Measurements from ENCODE around the gene DCLK2.
"Not testable (repeated sequence)": the region's sequence is repeated elsewhere in the genome, so short reads cannot be mapped to it uniquely, and the experiment has no call there.

Gene DCLK2

DNA sequence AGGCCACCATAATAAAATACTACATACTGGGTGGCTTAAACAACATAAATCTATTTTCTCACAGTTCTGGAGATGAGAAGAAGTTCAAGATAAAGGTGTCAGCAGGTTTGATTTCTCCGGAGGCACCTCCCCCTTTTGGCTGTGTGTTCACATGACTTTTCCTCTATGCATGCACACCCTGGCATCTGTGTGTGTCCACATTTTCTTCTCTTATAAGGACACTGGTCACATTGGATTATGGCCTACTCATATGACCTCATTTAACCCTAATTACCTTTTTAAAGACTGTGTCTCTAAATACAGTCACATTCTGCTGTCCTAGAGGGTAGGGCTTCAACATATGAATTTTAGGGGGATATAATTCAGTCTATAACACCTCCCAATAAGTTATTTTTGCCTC, 79.8 kb downstream of the DCLK2 start:
- DNase-seq: no peak

DNA sequence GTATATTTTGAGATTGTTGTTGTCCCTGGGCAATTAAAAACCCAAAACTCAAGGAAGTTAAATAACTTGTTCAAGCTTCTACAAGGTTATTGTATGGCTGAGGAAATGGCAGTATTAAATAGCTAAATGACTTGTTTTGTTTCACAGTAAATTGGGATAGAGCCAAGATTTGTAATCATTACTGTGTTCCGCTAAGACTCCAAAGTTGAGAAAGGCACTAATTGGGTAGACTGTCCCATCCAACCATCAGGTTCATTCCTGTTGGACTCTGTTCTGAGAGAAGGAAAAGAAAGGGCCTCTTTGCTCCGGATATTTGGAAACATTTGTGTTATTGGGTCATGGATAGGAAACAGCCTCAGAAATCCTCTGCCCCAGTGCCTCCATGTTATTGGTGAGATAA, 82.2 kb downstream of the DCLK2 start:
- DNase-seq: no peak

DNA sequence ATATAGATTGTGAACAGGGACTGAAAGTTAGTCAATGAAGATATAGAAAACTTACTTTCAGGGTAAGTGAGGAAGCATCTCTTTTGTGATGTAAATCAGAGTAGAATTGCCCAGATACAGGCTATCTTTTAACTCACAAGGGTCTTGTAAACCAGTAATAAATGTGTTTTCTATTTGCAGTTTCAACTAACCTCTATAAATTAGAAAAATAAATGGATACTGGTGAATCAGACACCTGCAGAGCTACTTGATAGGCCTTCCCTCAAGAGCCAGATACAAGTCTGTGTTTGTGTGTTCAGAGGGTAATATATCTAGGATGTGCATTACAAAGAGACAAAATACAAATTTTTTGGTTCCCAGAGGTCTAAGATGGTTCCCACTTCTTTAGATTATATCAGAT, 82.9 kb downstream of the DCLK2 start:
- DNase-seq: no peak

DNA sequence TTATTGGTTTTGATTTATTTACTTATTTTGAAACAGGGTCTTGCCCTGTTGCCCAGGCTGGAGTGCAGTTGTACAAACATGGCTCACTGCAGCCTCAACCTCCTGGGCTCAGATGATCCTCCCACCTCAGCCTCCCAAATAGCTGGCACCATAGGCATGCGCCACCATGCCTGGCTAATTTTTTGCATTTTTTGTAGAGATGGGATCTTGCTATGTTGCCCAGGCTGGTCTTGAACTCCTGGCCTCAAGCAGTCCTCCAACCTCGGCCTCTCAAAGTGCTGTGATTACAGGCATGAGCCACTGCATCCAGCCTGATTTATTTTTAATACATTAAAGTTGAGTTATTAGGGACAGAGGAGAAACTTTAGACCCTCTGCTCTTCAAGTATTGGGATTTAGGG, 83.8 kb downstream of the DCLK2 start:
- not testable (repeated sequence) for DNase-seq

DNA sequence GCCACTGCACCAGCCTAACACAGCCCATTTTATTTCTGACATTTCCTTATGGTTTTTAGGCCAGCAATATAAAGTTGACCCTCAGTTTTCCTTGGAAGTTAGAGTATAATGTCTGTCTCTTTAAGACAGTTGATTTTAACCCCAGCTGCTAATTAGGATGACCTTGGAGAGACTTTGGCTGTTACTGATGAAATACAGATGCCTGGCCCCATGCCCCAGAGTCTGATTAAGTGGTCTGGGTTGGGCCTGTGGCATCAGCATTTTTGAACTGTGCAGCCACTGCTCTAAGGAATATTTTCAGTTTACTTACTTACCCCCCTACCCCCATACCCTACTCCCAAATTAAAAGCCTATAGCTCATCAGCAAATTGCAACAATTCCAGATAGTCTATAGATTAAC, 85.8 kb downstream of the DCLK2 start:
- no peak for DNase-seq

DNA sequence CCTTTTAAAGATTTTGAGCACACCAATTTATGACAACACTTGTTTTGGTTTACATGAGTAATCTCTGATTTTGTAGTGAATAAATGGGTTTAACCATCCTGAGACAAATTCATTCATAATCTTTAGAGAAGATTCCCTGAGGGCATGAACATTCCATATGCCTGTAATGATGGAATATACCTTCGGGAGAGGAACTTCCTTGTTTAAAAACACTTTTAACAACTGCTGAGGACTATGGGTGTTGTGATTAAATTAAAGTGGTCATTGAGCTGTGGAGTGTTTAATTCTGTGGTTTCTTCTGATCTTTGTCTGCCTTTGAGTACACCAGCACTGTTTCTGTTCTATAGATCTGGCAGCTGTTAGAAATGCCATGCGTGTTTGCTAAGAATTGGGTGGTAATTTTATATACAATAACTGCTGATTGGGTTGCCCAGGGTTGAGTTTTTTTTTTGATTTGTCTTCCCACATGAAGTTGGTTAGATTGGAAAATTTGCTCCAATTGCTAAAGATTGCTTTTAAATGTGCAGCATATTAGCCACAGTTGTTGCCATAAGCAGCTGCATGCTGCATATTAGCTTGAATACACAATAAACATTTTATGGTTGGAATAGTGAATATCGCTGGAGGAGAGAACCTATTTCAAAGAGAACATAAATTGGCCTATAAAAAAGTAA, 86.8 kb downstream of the DCLK2 start:
- no peak for DNase-seq

DNA sequence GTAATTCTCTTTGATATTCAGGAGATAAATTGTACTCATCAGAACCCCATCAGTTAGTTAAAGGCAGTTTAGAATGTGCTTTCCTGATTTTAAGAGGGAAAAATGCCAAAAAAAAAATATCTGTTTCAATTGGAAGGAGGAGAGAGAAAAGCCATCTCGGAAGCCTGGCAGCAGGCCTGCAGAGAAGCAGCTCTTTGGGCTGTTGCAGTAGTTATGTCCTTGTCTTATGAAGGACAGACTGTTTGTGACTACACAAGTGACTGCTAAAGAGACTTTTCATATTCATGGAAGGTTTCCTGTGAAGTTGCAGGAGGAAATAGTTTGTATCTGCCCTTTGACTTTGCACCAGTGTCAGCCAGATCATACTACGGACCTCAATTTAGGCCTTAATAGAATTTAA, 88.8 kb downstream of the DCLK2 start:
- no peak for DNase-seq

DNA sequence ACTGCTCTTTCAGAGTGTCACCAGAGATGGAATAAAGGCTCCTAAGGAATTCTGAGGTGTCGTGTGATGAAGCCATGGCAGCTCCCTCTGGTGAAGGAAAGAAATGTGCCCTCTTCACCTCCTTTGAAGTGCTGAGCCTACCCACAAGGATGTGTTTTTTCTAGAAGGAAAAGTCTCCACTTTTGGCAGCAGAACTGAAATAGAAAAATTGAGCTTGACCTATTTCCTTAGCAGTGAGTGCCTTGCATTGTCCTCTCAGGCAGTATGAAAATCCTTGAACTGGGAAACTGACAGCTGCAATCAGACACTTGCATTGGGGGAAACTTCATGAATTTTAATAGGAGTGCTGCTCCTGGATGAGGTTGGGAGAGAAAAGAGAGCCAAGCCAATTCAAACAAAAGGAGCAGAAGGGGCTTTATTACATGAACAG, 95.2 kb downstream of the DCLK2 start:
- peak; percentile 7 for DNase-seq

DNA sequence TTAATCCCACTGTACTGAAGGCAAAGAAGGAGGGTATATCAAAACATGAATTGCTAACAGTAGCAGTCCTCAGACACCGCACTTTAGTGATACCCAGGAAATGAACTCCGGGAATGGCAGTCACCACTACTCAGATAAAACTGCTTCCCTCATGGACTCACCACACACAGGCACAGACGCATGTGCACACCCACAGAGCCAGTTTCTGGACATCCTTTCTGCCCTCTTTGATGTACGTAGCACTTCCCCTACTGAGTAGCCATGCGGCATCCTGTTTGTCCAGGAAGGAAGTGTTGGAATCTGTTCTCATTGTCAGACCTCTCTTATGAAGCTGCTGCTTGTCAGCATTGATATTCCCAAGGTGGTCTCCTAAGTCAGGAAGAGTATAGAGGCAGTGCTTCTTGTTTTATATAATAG, 95.7 kb downstream of the DCLK2 start:
- DNase-seq: no peak

DNA sequence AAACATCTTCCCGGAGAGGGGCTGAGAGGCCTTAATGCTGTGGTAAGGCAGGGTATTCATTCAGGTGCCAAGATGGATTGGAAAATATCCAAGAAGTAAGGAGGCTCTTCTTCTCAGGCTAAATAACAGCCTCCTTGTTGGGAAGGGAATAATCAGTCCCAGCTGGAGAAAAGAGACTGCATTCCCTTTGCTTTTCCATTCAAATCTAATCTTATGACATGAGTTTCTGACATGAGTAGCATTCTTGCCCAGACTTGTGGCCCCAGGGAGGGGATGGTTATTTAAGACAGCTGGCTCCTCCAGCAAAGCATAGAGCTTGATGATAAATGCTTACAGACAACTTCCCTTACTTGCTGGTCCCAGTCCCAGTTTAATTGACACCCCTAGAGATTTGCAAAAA, 98.3 kb downstream of the DCLK2 start:
- DNase-seq: no peak

DNA sequence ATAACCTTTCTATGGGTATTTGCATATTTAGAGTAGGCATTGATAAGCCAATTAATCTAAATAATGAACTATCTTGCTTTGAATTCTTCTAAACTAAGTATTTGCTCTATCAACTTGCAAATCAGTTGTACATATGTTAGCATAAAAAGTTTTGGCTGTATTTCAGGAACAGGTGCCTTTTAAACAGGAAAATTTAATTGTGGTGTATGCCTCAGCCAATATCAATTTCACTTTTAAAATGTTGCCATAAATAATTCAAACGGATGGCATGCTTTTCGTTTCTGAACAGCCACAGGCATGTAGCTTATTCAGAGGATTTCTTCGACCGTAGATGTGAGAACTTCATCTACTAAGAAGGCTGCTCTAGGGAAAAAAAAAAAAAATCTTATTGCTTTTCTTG, 99.9 kb downstream of the DCLK2 start:
- no peak for DNase-seq

DNA sequence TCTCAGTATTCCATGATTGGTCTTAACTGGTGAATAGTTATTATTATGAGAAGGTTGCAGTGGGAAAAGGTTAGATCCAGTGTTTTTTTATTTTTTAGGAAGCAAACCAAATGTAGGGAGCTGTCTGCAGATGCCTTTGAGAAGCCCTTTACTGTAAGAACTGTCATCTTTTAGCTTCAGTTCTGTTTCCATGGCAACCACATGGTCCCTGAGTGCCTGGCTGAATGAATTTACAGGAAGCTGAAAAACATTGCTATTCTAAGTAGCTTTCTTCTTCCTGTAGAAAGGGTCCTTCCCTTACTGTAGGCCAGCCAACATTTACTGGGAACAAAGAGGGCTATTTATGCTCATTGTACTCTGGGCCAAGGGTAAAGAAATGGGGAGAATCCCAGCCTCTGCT, 103.3 kb downstream of the DCLK2 start:
- no peak for DNase-seq

DNA sequence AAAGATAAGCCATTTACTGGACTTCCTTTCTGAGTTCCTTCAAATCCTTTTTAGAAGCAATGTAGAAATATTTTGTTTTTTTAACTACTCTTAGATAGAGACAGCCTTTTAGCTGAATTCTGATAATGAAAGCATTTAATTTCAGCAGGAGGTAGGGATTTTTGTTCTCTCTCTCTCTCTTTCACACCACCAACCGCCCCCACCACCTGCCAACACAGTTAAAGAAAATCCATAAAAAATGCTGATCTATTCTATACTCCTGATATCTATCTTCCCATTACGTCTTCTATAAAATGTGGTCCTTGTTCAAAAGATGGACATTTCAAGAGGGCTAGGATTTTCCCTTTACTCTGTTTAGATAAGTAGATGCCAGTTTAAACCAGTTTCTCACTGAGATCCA, 104.5 kb downstream of the DCLK2 start:
- no peak for DNase-seq

DNA sequence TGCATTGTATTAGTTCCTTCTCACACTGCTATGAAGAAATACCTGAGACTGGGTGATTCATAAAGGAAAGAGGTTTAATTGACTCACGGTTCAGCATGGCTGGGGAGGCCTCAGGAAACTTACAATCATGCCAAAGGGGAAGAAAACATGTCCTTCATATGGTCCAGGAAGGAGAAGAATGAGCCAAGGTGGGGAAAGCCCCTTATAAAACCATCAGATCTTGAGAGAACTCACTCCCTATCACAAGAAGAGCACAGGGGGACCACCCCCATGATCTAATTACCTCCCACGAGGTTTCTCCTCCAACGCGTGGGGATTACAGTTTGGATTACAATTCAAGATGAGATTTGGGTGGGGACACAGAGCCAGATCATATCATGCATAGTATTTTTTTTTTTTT, 106.8 kb downstream of the DCLK2 start:
- not testable (repeated sequence) for DNase-seq

DNA sequence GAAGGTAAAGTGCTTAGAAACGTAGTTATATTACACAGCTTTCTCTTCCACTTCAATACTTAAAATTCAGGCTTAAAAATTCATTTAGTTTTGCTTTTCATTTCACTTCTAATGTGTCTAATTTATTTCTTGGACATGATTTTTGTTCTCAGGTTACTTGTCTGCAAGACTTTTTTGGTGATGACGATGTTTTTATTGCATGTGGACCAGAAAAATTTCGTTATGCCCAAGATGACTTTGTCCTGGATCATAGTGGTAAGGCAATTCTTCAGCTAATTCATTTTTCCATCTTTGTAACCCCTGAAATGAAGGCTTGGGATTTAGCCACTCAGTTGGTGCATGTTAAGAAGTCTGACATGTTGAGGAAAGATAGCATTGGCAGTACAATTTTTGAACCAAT, 114.7 kb downstream of the DCLK2 start:
- no peak for DNase-seq

DNA sequence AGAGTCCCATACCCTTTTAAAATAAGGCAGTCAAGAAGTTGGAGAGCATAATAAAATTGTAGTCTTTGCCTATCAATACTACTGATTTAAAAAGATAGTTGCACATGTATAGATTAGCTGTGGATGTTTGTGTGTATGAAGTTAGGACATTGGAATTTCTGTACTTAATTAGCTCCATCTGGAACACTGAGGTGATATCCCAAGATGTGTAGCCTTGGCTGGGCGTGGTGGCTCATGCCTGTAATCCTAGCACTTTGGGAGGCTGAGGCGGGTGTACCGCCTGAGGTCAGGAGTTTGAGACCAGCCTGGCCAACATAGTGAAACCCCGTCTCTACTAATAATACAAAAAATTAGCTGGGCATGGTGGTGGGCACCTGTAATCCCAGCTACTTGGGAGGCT, 119.0 kb downstream of the DCLK2 start:
- not testable (repeated sequence) for DNase-seq

DNA sequence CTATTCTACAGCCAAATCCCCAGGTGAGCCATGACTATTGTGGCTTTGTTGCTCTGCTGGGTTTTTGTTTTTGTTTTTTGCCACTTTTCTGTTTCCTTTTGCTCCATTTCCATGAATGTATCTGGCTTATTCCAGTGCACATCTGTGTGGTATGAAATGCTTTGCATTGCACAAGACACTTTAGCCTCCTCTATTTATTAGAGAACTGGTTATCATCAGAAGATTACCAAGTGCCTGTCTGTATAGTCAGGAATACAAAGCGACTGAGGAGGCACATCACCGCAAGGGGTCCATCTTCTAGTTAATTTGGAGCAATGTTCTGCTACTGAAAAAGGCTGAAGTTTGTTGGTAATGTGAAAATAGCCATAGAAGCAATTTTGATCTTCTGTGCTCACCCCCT, 120.8 kb downstream of the DCLK2 start:
- DNase-seq: no peak

DNA sequence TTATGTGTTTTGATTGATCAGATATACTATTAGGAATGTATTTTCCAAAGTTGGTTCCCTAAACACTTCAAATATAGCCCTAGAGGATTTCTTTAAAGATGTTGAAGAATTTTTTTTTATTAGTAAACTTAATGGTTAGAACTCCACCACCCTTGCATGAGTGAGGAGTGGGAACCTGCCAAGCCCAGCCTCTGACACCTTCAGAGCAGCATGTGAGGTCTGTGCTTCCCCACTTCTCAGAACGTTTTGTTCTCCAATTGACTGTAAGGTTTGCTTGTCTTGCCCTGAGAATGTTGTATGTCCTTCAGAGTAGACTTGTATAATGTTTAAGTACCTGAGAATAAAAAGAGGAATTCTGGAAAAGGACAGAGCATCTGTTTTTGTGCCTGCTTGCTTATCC, 126.8 kb downstream of the DCLK2 start:
- DNase-seq: no peak

DNA sequence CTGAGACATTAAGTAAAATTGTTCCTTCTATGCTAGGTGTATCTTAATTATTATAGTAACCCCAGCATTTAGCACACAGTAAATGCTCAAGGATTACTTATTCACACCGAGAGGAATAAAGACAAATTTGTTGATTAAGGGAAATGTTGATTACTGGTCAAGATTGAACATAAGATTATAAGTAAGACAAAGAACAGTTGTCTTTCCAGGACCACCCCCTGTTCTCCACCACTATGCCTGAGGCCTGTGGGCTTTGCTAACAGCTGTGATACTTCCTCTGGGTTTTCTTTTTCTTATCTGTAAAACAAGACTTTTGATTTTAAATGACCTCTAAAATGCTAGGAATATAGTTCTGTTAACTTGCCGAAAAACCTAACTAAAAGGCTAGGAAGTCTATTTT, 128.0 kb downstream of the DCLK2 start:
- no peak for DNase-seq

DNA sequence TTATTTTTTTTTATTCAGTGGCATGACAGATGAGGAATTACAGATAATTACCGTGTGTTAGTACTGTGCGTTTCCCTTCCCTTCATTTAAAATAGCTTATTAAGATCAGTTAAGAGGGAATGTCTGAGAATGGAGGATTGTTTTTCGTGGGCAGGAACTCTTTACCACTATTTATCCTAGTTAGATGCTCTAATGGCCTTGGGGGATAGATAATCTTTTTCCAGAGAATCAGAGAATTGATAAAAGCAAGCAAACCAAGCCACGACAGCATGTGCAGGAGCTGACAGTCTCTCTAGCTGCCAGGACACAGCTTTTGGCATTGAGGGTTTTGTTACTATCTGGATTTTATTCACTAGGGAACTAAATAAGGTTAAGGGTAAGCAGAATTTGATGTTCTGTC, 128.7 kb downstream of the DCLK2 start:
- DNase-seq: no peak

DNA sequence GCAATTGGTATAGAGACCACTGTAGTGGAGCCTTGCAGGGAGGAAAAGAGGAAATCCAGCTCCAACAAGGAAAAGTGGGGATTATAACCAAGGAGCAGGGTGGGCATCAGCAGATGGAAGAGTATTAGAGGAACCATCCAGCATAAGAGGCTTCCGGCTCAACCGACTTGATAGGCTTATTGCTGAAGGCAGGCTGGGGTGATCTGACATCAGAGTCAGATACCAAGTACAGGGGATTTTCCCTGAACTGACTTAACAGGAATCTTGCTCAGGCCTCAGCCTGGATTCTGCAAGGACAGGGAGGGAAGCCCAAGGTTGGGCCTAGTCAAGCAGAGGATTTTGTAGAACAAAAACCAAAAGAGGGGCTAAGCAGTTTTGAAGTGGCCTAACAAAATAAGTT, 129.6 kb downstream of the DCLK2 start:
- no peak for DNase-seq

DNA sequence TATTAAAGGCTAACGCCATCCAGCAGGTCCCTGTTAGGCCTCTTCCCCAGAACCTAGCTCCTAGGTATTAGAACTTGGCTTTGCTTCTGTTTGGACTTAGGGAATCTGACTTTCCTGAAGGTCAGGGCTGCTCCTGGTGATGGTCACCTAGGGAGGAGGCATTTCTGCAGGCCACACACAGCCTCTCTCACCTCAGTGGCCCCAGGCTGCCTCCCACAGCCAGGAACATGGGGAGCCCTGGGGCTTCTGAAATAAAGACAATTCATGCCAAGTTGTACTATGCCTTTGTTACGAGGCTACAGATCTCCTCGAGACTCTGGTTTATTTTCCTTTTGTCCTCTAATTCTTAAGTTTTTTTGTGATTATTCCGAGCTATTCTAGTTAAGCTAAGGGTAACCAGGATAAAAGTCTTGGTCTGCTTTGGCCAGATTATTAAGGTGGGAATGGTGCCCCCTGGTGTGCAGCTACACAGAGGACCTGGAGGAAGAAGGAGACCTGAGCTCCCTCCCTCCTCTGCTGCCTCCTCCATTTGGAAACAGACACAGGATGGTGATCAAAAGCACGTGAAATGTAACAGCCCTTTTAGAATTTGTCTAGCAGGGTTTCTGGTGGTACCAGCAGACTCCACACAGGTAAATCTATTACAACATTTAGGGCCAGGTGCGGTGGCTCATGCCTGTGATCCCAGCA, 131.0 kb downstream of the DCLK2 start:
- no peak for DNase-seq

DNA sequence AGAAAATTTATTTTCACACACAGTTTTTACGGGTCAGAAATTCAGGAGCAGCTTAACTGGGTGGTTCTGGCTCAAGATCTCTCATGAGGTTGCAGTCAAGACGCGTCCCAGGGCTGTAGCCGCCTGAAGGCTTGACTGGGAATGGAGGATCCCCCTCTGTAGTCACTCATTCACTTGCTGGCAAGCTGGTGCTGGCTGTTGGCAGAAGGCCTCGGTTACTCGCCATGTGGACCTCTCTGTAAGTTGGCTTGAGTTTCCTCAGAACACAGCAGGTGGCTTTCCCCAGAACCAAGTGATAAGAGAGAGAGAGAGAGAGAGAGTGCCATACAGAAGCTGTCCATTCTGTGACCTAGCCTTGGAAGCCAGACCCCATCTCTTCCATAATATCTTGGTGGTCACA, 132.8 kb downstream of the DCLK2 start:
- DNase-seq: peak; percentile 13

DNA sequence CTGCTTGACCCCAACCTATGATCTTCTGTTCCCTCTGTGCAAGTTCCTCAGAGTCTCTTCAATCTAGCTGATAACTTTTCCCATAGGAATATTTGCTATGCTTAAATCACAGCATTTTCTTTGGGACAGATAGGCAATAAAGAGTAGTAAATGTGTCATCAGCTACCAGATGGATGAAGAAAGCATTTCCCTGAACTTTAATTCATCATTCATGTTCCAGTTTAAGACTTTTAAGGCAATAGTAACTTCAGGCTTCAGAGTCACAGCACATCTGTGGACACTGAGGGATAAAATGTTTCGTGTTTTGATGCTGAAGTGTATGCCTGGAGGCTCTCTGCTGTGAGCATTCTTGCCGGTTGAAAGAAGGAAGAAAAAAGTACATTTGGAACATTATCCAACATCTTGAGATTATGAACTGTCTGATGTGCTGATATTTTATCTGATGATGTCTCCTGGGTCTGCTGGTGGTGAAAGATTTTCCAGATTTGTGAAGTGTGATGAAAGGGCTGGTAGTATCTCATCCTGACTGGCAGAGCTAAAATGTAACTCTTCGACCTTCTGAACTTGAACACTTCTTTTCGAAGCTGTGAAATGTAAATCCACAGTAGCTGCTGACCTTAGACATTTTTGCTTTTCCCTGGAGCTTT, 133.7 kb downstream of the DCLK2 start:
- DNase-seq: no peak

DNA sequence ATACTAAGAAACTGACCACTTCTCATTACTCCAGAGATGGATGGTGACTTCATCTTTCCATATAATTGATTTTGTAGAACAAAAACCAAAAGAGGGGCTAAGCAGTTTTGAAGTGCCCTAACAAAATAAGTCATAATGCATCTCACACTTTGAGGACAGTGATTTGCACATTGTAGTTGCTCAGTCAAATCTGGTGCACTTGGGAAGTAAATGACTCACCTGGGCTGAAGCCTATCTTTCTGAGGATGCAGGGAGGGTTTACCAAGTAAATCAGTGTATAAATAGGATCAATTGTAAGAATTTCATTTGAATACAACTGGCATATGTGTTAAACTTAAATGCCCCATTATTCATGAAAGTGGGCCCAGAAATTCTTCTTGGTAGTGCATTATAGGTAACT, 134.2 kb downstream of the DCLK2 start:
- DNase-seq: no peak

All from DMS 273 treated with DMSO at 0.1 percent for 48 hours (cell line).